Astrocyte of the cerebellum (primary cell): ENCODE results near the gene LAMB2.
A peak's percentile ranks its signal among the peaks of the same experiment; 100 is the strongest.

Experiments
- DNase-seq: peaks from one replicate; pipeline ENCODE4 v3.0.0-alpha.2; 2011; ENCODE audit warnings: low read depth
- H3K4me3 ChIP-seq: 2 replicates; pipeline ENCODE4 v1.5.1; 2011; ENCODE audit warnings: mild to moderate bottlenecking, low read depth, low read length, moderate library complexity
- CTCF ChIP-seq: IDR thresholded peaks from 2 replicates; pipeline ENCODE4 v1.5.1; 2012; ENCODE audit warnings: low read length, low read depth, moderate library complexity, mild to moderate bottlenecking; ENCODE audit errors: missing control alignments
- in situ Hi-C: cut with HindIII; loops from 2 replicates; pipeline ENCODE4 v1.10.0; 2017; ENCODE audit warnings: low sequenced_read_pairs

Gene LAMB2

GRCh38 chr3:49132437-49133225, at the start of gene LAMB2:
Gene LAMB2 (minus strand): TSS chr3:49133050. CDS start chr3:49132867, 183 bp downstream.
- in situ Hi-C loops = no loop called here
- TF ChIP-seq CTCF = peak; percentile 27
- DNase-seq = peak; percentile 37
- H3K4me3 ChIP-seq = peak within 1 kb of the TSS; percentile 94

GRCh38 chr3:49181351-49181750, 48.5 kb upstream of the LAMB2 start:
- no peak overlapping the region for H3K4me3 ChIP-seq
- no peak for TF ChIP-seq CTCF
- in situ Hi-C loops = no loop called here
- no peak for DNase-seq

- in situ Hi-C loops = no loop called here
- no peak for DNase-seq
- no peak for TF ChIP-seq CTCF
- H3K4me3 ChIP-seq = no peak overlapping the region
Measured at GRCh38 chr3:49180116-49180515, 47.3 kb upstream of the LAMB2 start.

- in situ Hi-C loops = no loop called here
- no peak for DNase-seq
- TF ChIP-seq CTCF = no peak
- H3K4me3 ChIP-seq = no peak overlapping the region
Measured at GRCh38 chr3:49177073-49177472, 44.2 kb upstream of the LAMB2 start.

GRCh38 chr3:49175530-49175929, 42.7 kb upstream of the LAMB2 start:
- no peak for DNase-seq
- TF ChIP-seq CTCF = no peak
- no peak overlapping the region for H3K4me3 ChIP-seq
- in situ Hi-C loops = no loop called here

GRCh38 chr3:49174397-49174985, 41.6 kb upstream of the LAMB2 start:
- in situ Hi-C loops = no loop called here
- no peak for DNase-seq
- no peak overlapping the region for H3K4me3 ChIP-seq
- TF ChIP-seq CTCF = no peak
